HepG2 (cell line): ENCODE measurements around the gene RAD51AP1.

ENCODE experiments used
- ASH2L ChIP-seq: fragments of 300-600, 200-600 bp; sonication (generic); IDR thresholded peaks from 2 replicates; pipeline ENCODE4 v1.7.0; 2017; ENCODE audit warnings: low read depth, mild to moderate bottlenecking, moderate library complexity, mixed read lengths, low read length; ENCODE audit not compliant: insufficient read length
- BCL6 ChIP-seq: IDR thresholded peaks from 2 replicates; pipeline ENCODE4 v1.6.1; 2016; ENCODE audit warnings: missing genetic modification reagents, missing compliant biosample characterization
- CTCF ChIP-seq: sonication (generic); formaldehyde crosslinking; IDR thresholded peaks from 2 replicates; pipeline ENCODE4 v1.5.0; 2020; ENCODE audit warnings: mild to moderate bottlenecking, missing genetic modification reagents, moderate library complexity
- FOXM1 ChIP-seq: sonication (generic); formaldehyde crosslinking; IDR thresholded peaks from 2 replicates; pipeline ENCODE4 v1.5.0; 2020; ENCODE audit warnings: missing genetic modification reagents
- HIVEP1 ChIP-seq: sonication (generic); formaldehyde crosslinking; IDR thresholded peaks from 2 replicates; pipeline ENCODE4 v1.4.0; 2020; ENCODE audit warnings: mild to moderate bottlenecking, missing genetic modification reagents
- KDM4B ChIP-seq: sonication (generic); formaldehyde crosslinking; IDR thresholded peaks from 2 replicates; pipeline ENCODE4 v1.4.0; 2020; ENCODE audit warnings: missing genetic modification reagents
- MXI1 ChIP-seq: IDR thresholded peaks from 3 replicates; pipeline ENCODE4 v1.6.1; 2012; ENCODE audit warnings: low read depth, low read length, inconsistent platforms, borderline replicate concordance
- NFAT5 ChIP-seq: sonication (generic); formaldehyde crosslinking; IDR thresholded peaks from 2 replicates; pipeline ENCODE4 v1.4.0; 2020; ENCODE audit warnings: missing genetic modification reagents
- POLR2A ChIP-seq, 2 experiments: IDR thresholded peaks; 2 replicates each; pipeline ENCODE4 v1.6.1; 2011; ENCODE audit warnings: low read depth in 2 of 2, low read length in 2 of 2, mild to moderate bottlenecking in 1 of 2, moderate library complexity in 1 of 2; ENCODE audit not compliant: insufficient read depth in 1 of 2
- SIN3A ChIP-seq: IDR thresholded peaks from 2 replicates; pipeline ENCODE4 v1.6.1; 2011; ENCODE audit warnings: low read depth, mild to moderate bottlenecking, control low read depth, low read length, borderline replicate concordance
- THAP9 ChIP-seq: sonication (generic); formaldehyde crosslinking; IDR thresholded peaks from 2 replicates; pipeline ENCODE4; 2020; ENCODE audit warnings: missing genetic modification reagents, mild to moderate bottlenecking, borderline replicate concordance
- YY1 ChIP-seq: IDR thresholded peaks from 2 replicates; pipeline ENCODE4 v1.6.1; 2011; ENCODE audit warnings: low read length, low read depth, moderate library complexity, mild to moderate bottlenecking; ENCODE audit not compliant: insufficient read depth, insufficient replicate concordance
- ZNF501 ChIP-seq: sonication (generic); formaldehyde crosslinking; IDR thresholded peaks from 2 replicates; pipeline ENCODE4 v1.5.1; 2020; ENCODE audit warnings: mild to moderate bottlenecking, moderate library complexity, missing genetic modification reagents
- ZNF678 ChIP-seq: sonication (generic); formaldehyde crosslinking; IDR thresholded peaks from 2 replicates; pipeline ENCODE4 v1.4.0; 2020; ENCODE audit warnings: mild to moderate bottlenecking, missing genetic modification reagents

GRCh38 chr12:4588916-4589315, 50.2 kb downstream of the RAD51AP1 start:
- TF ChIP-seq CTCF (CRISPR knock-in tag) = no peak
- TF ChIP-seq ZNF501 (CRISPR knock-in tag) = no peak
- no peak for TF ChIP-seq YY1
- no peak for TF ChIP-seq MXI1
- TF ChIP-seq KDM4B (CRISPR knock-in tag) = no peak
- TF ChIP-seq THAP9 (CRISPR knock-in tag) = no peak
- no peak for TF ChIP-seq POLR2A (IDR thresholded peaks at IDR 0.05; ENCODE audit: insufficient read depth in 1 of 2, low read depth in 2 of 2, low read length in 2 of 2)
- TF ChIP-seq BCL6 (CRISPR knock-in tag) = no peak
- no peak for TF ChIP-seq FOXM1 (CRISPR knock-in tag)
- TF ChIP-seq NFAT5 (CRISPR knock-in tag) = no peak
- TF ChIP-seq ASH2L = no peak
- TF ChIP-seq HIVEP1 (CRISPR knock-in tag) = no peak
- no peak for TF ChIP-seq ZNF678 (CRISPR knock-in tag)
- TF ChIP-seq SIN3A = no peak
